Activated CD8-positive, alpha-beta memory T cell treated with anti-CD3 and anti-CD28 coated beads, Interleukin-2, amount 10 ng/mL, durations not matched to agents 7 days and 5 days (primary cell): ENCODE results near the gene ROBO2. TPM values are rescaled to one million over a fixed set of nuclear protein-coding genes. Genes with fewer than 3 reads are reported as not detected.

Experiments
- ATAC-seq: fragments of 150-1000 bp; cut with Tn5 transposase; one replicate; pipeline ENCODE4 v1.10.0; 2021; ENCODE audit warnings: moderate library complexity
- CTCF ChIA-PET: fragments of 350-600 bp; sonication (Branson Sonifier 250); formaldehyde crosslinking; loops from one replicate; lab custom pipeline; 2021; ENCODE audit warnings: antibody characterized with exemption; lab: Charles Lee
- DNase-seq: peaks from one replicate; pipeline ENCODE4 v3.0.0-alpha.2; 2020
- H3K27ac Mint-ChIP-seq: one replicate; pipeline ENCODE4 v1.8.0; 2021; ENCODE audit warnings: mild to moderate bottlenecking, mixed read lengths
- H3K27me3 Mint-ChIP-seq: one replicate; pipeline ENCODE4 v1.8.0; 2021; ENCODE audit warnings: mixed read lengths
- H3K36me3 Mint-ChIP-seq: one replicate; pipeline ENCODE4 v1.8.0; 2021; ENCODE audit warnings: mild to moderate bottlenecking, mixed read lengths
- H3K4me1 Mint-ChIP-seq: one replicate; pipeline ENCODE4 v1.8.0; 2021; ENCODE audit warnings: mixed read lengths
- H3K4me3 Mint-ChIP-seq: one replicate; pipeline ENCODE4 v1.8.0; 2021; ENCODE audit warnings: mild to moderate bottlenecking, moderate library complexity, mixed read lengths
- H3K9me3 Mint-ChIP-seq: one replicate; pipeline ENCODE4 v1.8.0; 2022; ENCODE audit warnings: low read depth, mixed read lengths
- total RNA-seq, 2 experiments: library from RNA; stranded (reverse); gene quantifications; one replicate each; pipeline ENCODE4 v1.2.3, GENCODE V29; 2021

The ROBO2 gene
- total RNA-seq, 2 experiments from 2014 or later: not detected

GRCh38 chr3:77530870-77531269 lies 491.0 kb downstream of the ROBO2 start:
- CTCF ChIA-PET: no interaction called here
- Mint-ChIP-seq H3K4me3 (no peak overlapping the region), H3K36me3 (no peaks in the 10 kb centered on the region), H3K27me3 (no peaks in the 10 kb centered on the region), H3K4me1 (no peaks in the 10 kb centered on the region), H3K27ac (no peak overlapping the region), H3K9me3 (peaks cover 7% of the 10 kb centered on the region)
- no peak for DNase-seq
- no peak for ATAC-seq

GRCh38 chr3:77535116-77535515 lies 495.2 kb downstream of the ROBO2 start:
- no peaks in the 10 kb centered on the region for H3K36me3 Mint-ChIP-seq
- ATAC-seq: no peak
- DNase-seq: no peak
- no peak overlapping the region for H3K4me3 Mint-ChIP-seq
- H3K27me3 Mint-ChIP-seq: no peaks in the 10 kb centered on the region
- CTCF ChIA-PET: no interaction called here
- peaks cover 10% of the 10 kb centered on the region for H3K9me3 Mint-ChIP-seq
- H3K27ac Mint-ChIP-seq: no peak overlapping the region
- no peaks in the 10 kb centered on the region for H3K4me1 Mint-ChIP-seq

- no peaks in the 10 kb centered on the region for H3K27me3 Mint-ChIP-seq
- H3K36me3 Mint-ChIP-seq: no peaks in the 10 kb centered on the region
- CTCF ChIA-PET: no interaction called here
- H3K4me1 Mint-ChIP-seq: no peaks in the 10 kb centered on the region
- no peak for DNase-seq
- H3K27ac Mint-ChIP-seq: no peak overlapping the region
- peaks cover 8% of the 10 kb centered on the region for H3K9me3 Mint-ChIP-seq
- no peak for ATAC-seq
- no peak overlapping the region for H3K4me3 Mint-ChIP-seq
Measured at GRCh38 chr3:77536038-77536775, 496.3 kb downstream of the ROBO2 start.

GRCh38 chr3:77539014-77539413 lies 499.1 kb downstream of the ROBO2 start:
- no peak overlapping the region for H3K4me3 Mint-ChIP-seq
- no peaks in the 10 kb centered on the region for H3K36me3 Mint-ChIP-seq
- peaks cover 5% of the 10 kb centered on the region for H3K9me3 Mint-ChIP-seq
- no peaks in the 10 kb centered on the region for H3K27me3 Mint-ChIP-seq
- DNase-seq (no peak), ATAC-seq (no peak)
- H3K4me1 Mint-ChIP-seq: no peaks in the 10 kb centered on the region
- CTCF ChIA-PET: no interaction called here
- H3K27ac Mint-ChIP-seq: no peak overlapping the region

- peaks cover 9% of the 10 kb centered on the region for H3K9me3 Mint-ChIP-seq
- no peak for ATAC-seq
- H3K36me3 Mint-ChIP-seq: no peaks in the 10 kb centered on the region
- CTCF ChIA-PET: no interaction called here
- H3K27ac Mint-ChIP-seq: no peak overlapping the region
- H3K27me3 Mint-ChIP-seq: no peaks in the 10 kb centered on the region
- H3K4me1 Mint-ChIP-seq: no peaks in the 10 kb centered on the region
- no peak for DNase-seq
- no peak overlapping the region for H3K4me3 Mint-ChIP-seq
Measured at GRCh38 chr3:77539677-77540076, 499.8 kb downstream of the ROBO2 start.

GRCh38 chr3:77541203-77541922 lies 501.5 kb downstream of the ROBO2 start:
- Mint-ChIP-seq H3K36me3 (no peaks in the 10 kb centered on the region), H3K27me3 (no peaks in the 10 kb centered on the region), H3K4me3 (no peak overlapping the region), H3K27ac (no peak overlapping the region), H3K9me3 (peaks cover 9% of the 10 kb centered on the region), H3K4me1 (no peaks in the 10 kb centered on the region)
- CTCF ChIA-PET: no interaction called here
- no peak for DNase-seq
- ATAC-seq: no peak

- no peak for ATAC-seq
- DNase-seq: no peak
- no peaks in the 10 kb centered on the region for H3K36me3 Mint-ChIP-seq
- no peak overlapping the region for H3K27ac Mint-ChIP-seq
- H3K4me1 Mint-ChIP-seq: no peaks in the 10 kb centered on the region
- no peak overlapping the region for H3K4me3 Mint-ChIP-seq
- peaks cover 8% of the 10 kb centered on the region for H3K9me3 Mint-ChIP-seq
- no peaks in the 10 kb centered on the region for H3K27me3 Mint-ChIP-seq
- CTCF ChIA-PET: no interaction called here
Measured at GRCh38 chr3:77546246-77546645, 506.3 kb downstream of the ROBO2 start.

- H3K4me3 Mint-ChIP-seq: no peak overlapping the region
- H3K27ac Mint-ChIP-seq: no peak overlapping the region
- H3K9me3 Mint-ChIP-seq: peaks cover 8% of the 10 kb centered on the region
- ATAC-seq (no peak), DNase-seq (no peak)
- CTCF ChIA-PET: no interaction called here
- no peaks in the 10 kb centered on the region for H3K36me3 Mint-ChIP-seq
- no peaks in the 10 kb centered on the region for H3K4me1 Mint-ChIP-seq
- H3K27me3 Mint-ChIP-seq: no peaks in the 10 kb centered on the region
Measured at GRCh38 chr3:77549034-77549433, 509.1 kb downstream of the ROBO2 start.

GRCh38 chr3:77553240-77553639 lies 513.3 kb downstream of the ROBO2 start:
- H3K27ac Mint-ChIP-seq: no peak overlapping the region
- DNase-seq (no peak), ATAC-seq (no peak)
- H3K4me1 Mint-ChIP-seq: no peaks in the 10 kb centered on the region
- CTCF ChIA-PET: no interaction called here
- no peak overlapping the region for H3K4me3 Mint-ChIP-seq
- H3K27me3 Mint-ChIP-seq: no peaks in the 10 kb centered on the region
- no peaks in the 10 kb centered on the region for H3K36me3 Mint-ChIP-seq
- peaks cover 6% of the 10 kb centered on the region for H3K9me3 Mint-ChIP-seq

GRCh38 chr3:77562089-77562488 lies 522.2 kb downstream of the ROBO2 start:
- DNase-seq: no peak
- Mint-ChIP-seq H3K9me3 (peaks cover 2% of the 10 kb centered on the region), H3K4me3 (no peak overlapping the region), H3K27me3 (no peaks in the 10 kb centered on the region), H3K4me1 (no peaks in the 10 kb centered on the region), H3K36me3 (no peaks in the 10 kb centered on the region), H3K27ac (no peak overlapping the region)
- no peak for ATAC-seq
- CTCF ChIA-PET: no interaction called here

- ATAC-seq: no peak
Measured at GRCh38 chr3:77563012-77563411, 523.1 kb downstream of the ROBO2 start.

GRCh38 chr3:77566055-77566454 lies 526.2 kb downstream of the ROBO2 start:
- Mint-ChIP-seq H3K27me3 (no peaks in the 10 kb centered on the region), H3K4me3 (no peak overlapping the region), H3K9me3 (peaks cover 4% of the 10 kb centered on the region), H3K36me3 (no peaks in the 10 kb centered on the region), H3K27ac (no peak overlapping the region), H3K4me1 (no peaks in the 10 kb centered on the region)
- CTCF ChIA-PET: no interaction called here
- no peak for DNase-seq
- no peak for ATAC-seq

More at GRCh38 chr3:77563012-77563411, 523.1 kb downstream of the ROBO2 start:
- Mint-ChIP-seq H3K9me3 (peaks cover 2% of the 10 kb centered on the region), H3K4me1 (no peaks in the 10 kb centered on the region), H3K27ac (no peak overlapping the region), H3K36me3 (no peaks in the 10 kb centered on the region), H3K4me3 (no peak overlapping the region), H3K27me3 (no peaks in the 10 kb centered on the region)
- CTCF ChIA-PET: interaction anchor here (0.6 kb wide), 1 partner anchor 937 kb away, joined by 4 read pairs; no protein-coding TSS in a partner anchor
- no peak for DNase-seq

- H3K9me3 Mint-ChIP-seq: peaks cover 4% of the 10 kb centered on the region
- H3K27me3 Mint-ChIP-seq: no peaks in the 10 kb centered on the region
- H3K4me3 Mint-ChIP-seq: no peak overlapping the region
- no peak overlapping the region for H3K27ac Mint-ChIP-seq
- CTCF ChIA-PET: no interaction called here
- DNase-seq (no peak), ATAC-seq (no peak)
- no peaks in the 10 kb centered on the region for H3K4me1 Mint-ChIP-seq
- H3K36me3 Mint-ChIP-seq: no peaks in the 10 kb centered on the region
Measured at GRCh38 chr3:77571971-77572715, 532.2 kb downstream of the ROBO2 start.
